H9 (cell line): ENCODE measurements around the gene PRKCD. TPM values are rescaled to one million over a fixed set of nuclear protein-coding genes. Genes with fewer than 3 reads are reported as not detected.

Source experiments
- DNase-seq: peaks from one replicate; pipeline ENCODE4 v3.0.0-alpha.2; 2017
- H2AFZ ChIP-seq: one replicate; pipeline ENCODE4 v1.6.1; 2013; ENCODE audit warnings: mild to moderate bottlenecking, low read length, control low read depth, moderate library complexity
- H2AK5ac ChIP-seq: 2 replicates; pipeline ENCODE4 v1.6.1; 2013; ENCODE audit warnings: low read length, control low read depth, mixed read lengths; ENCODE audit not compliant: insufficient read length
- H2BK120ac ChIP-seq: one replicate; pipeline ENCODE4 v1.6.1; 2013; ENCODE audit warnings: low read depth, mild to moderate bottlenecking, low read length, control low read depth, inconsistent platforms; ENCODE audit not compliant: poor library complexity, severe bottlenecking
- H2BK12ac ChIP-seq: 2 replicates; pipeline ENCODE4 v1.6.1; 2013; ENCODE audit warnings: low read length, control low read depth, mixed read lengths, low read depth; ENCODE audit not compliant: insufficient read length
- H2BK15ac ChIP-seq: 2 replicates; pipeline ENCODE4 v1.6.1; 2013; ENCODE audit warnings: low read depth, low read length, control low read depth
- H2BK20ac ChIP-seq: one replicate; pipeline ENCODE4 v1.6.1; 2013; ENCODE audit warnings: low read depth, mild to moderate bottlenecking, low read length, control low read depth, inconsistent platforms; ENCODE audit not compliant: poor library complexity, severe bottlenecking
- H2BK5ac ChIP-seq: 2 replicates; pipeline ENCODE4 v1.6.1; 2013; ENCODE audit warnings: low read length, control low read depth, mixed read lengths; ENCODE audit not compliant: insufficient read length
- H3K14ac ChIP-seq: 2 replicates; pipeline ENCODE4 v1.6.1; 2013; ENCODE audit warnings: low read length, control low read depth; ENCODE audit not compliant: insufficient read depth
- H3K18ac ChIP-seq: 2 replicates; pipeline ENCODE4 v1.6.1; 2013; ENCODE audit warnings: low read depth, mild to moderate bottlenecking, mixed read lengths, low read length, control low read depth; ENCODE audit not compliant: insufficient read length
- H3K23ac ChIP-seq: 2 replicates; pipeline ENCODE4 v1.6.1; 2013; ENCODE audit warnings: low read length, control low read depth, mixed read lengths, low read depth; ENCODE audit not compliant: insufficient read length
- H3K23me2 ChIP-seq: 2 replicates; pipeline ENCODE4 v1.6.1; 2013; ENCODE audit warnings: low read depth, mild to moderate bottlenecking, mixed read lengths, low read length, control low read depth; ENCODE audit not compliant: insufficient read length, poor library complexity, severe bottlenecking
- H3K27ac ChIP-seq: 2 replicates; pipeline ENCODE4 v1.5.1; 2013; ENCODE audit warnings: low read length, control low read depth, mixed read lengths, low read depth; ENCODE audit not compliant: insufficient read length
- H3K27me3 ChIP-seq: 2 replicates; pipeline ENCODE4 v1.6.1; 2013; ENCODE audit warnings: low read length, control low read depth, inconsistent platforms; ENCODE audit not compliant: insufficient read depth
- H3K4ac ChIP-seq: 2 replicates; pipeline ENCODE4 v1.6.1; 2013; ENCODE audit warnings: low read depth, mild to moderate bottlenecking, control low read depth, inconsistent platforms, low read length, moderate library complexity
- H3K4me1 ChIP-seq: 2 replicates; pipeline ENCODE4 v1.6.1; 2013; ENCODE audit warnings: low read length, control low read depth, inconsistent platforms; ENCODE audit not compliant: insufficient read depth
- H3K4me2 ChIP-seq: 2 replicates; pipeline ENCODE4 v1.6.1; 2013; ENCODE audit warnings: low read length, control low read depth, mixed read lengths; ENCODE audit not compliant: insufficient read length, insufficient read depth
- H3K56ac ChIP-seq: 2 replicates; pipeline ENCODE4 v1.6.1; 2013; ENCODE audit warnings: low read depth, mild to moderate bottlenecking, mixed read lengths, low read length, control low read depth; ENCODE audit not compliant: insufficient read length
- H3K79me1 ChIP-seq: 2 replicates; pipeline ENCODE4 v1.6.1; 2013; ENCODE audit warnings: low read depth, mild to moderate bottlenecking, moderate library complexity, low read length, control low read depth, inconsistent platforms; ENCODE audit not compliant: insufficient read depth, poor library complexity, severe bottlenecking
- H3K79me2 ChIP-seq: 2 replicates; pipeline ENCODE4 v1.6.1; 2013; ENCODE audit warnings: low read length, control low read depth, inconsistent platforms; ENCODE audit not compliant: insufficient read depth
- H3K9ac ChIP-seq: 2 replicates; pipeline ENCODE4 v1.6.1; 2013; ENCODE audit warnings: low read length, control low read depth, mixed read lengths; ENCODE audit not compliant: insufficient read length; ENCODE audit errors: extremely low read depth
- H3K9me3 ChIP-seq: one replicate; pipeline ENCODE4 v1.6.1; 2013; ENCODE audit warnings: low read depth, low read length, inconsistent platforms; ENCODE audit not compliant: control insufficient read depth
- H3T11ph ChIP-seq: one replicate; pipeline ENCODE4 v1.6.1; 2013; ENCODE audit warnings: mild to moderate bottlenecking, low read length, control low read depth, inconsistent platforms
- H4K20me1 ChIP-seq: one replicate; pipeline ENCODE4 v1.6.1; 2013; ENCODE audit not compliant: control insufficient read depth, insufficient read length, insufficient read depth
- H4K5ac ChIP-seq: 2 replicates; pipeline ENCODE4 v1.6.1; 2013; ENCODE audit warnings: low read depth, mild to moderate bottlenecking, mixed read lengths, low read length, control low read depth; ENCODE audit not compliant: insufficient read length
- H4K8ac ChIP-seq: replicated peaks from 2 replicates; pipeline ENCODE4 v1.6.1; 2013; ENCODE audit warnings: low read length, control low read depth, mixed read lengths, low read depth; ENCODE audit not compliant: insufficient read length
- H4K91ac ChIP-seq: 2 replicates; pipeline ENCODE4 v1.6.1; 2013; ENCODE audit warnings: low read depth, mild to moderate bottlenecking, moderate library complexity, mixed read lengths, low read length, control low read depth; ENCODE audit not compliant: insufficient read length
- H3K27ac Mint-ChIP-seq, 3 experiments: 2 replicates in 2 of 3; 3 replicates in 1 of 3; pipeline ENCODE4 v1.8.0; 2020 to 2021; ENCODE audit warnings: mixed read lengths in 3 of 3, mild to moderate bottlenecking in 1 of 3, moderate library complexity in 1 of 3
- H3K27me3 Mint-ChIP-seq: 2 replicates; pipeline ENCODE4 v1.8.0; 2021; ENCODE audit warnings: low read depth, mild to moderate bottlenecking, moderate library complexity, mixed read lengths
- H3K36me3 Mint-ChIP-seq, 3 experiments: 2 replicates in 2 of 3; 3 replicates in 1 of 3; pipeline ENCODE4 v1.8.0; 2020 to 2021; ENCODE audit warnings: low read depth in 3 of 3, mixed read lengths in 3 of 3; ENCODE audit not compliant: insufficient read depth in 1 of 3
- H3K4me1 Mint-ChIP-seq, 2 experiments: 2 replicates each; pipeline ENCODE4 v1.8.0; 2020; ENCODE audit warnings: mixed read lengths in 2 of 2
- H3K4me3 Mint-ChIP-seq, 2 experiments: 2 replicates in 1 of 2; 3 replicates in 1 of 2; pipeline ENCODE4 v1.8.0; 2020 to 2021; ENCODE audit warnings: mild to moderate bottlenecking in 2 of 2, mixed read lengths in 2 of 2, moderate library complexity in 1 of 2
- H3K9me3 Mint-ChIP-seq, 2 experiments: 2 replicates in 1 of 2; 3 replicates in 1 of 2; pipeline ENCODE4 v1.8.0; 2020; ENCODE audit warnings: mild to moderate bottlenecking in 2 of 2, mixed read lengths in 2 of 2, moderate library complexity in 1 of 2
- WGBS: extraction: QIAGEN DNeasy Blood & Tissue Kit; methylation state at CpG from one replicate; pipeline ENCODE4 v1.1.7; 2013; ENCODE audit warnings: missing lambda C conversion rate, low lambda C conversion rate, mixed read lengths; ENCODE audit not compliant: insufficient read length; ENCODE audit errors: extremely low coverage; 5-methylcytosine and 5-hydroxymethylcytosine counted together
- total RNA-seq: library from RNA; stranded (reverse); gene quantifications from 2 replicates; pipeline ENCODE4 v1.2.1, GENCODE V29; 2021
- TF ChIP-seq, protein P1 (sequence below): fragments of 200-600 bp; sonication (generic); conservative IDR thresholded peaks from 3 replicates; pipeline ENCODE4 v1.8.0; 2021; ENCODE audit warnings: antibody characterized with exemption, mild to moderate bottlenecking

The PRKCD gene
- total RNA-seq, 1 experiment from 2014 or later = 23.7 TPM

DNA sequence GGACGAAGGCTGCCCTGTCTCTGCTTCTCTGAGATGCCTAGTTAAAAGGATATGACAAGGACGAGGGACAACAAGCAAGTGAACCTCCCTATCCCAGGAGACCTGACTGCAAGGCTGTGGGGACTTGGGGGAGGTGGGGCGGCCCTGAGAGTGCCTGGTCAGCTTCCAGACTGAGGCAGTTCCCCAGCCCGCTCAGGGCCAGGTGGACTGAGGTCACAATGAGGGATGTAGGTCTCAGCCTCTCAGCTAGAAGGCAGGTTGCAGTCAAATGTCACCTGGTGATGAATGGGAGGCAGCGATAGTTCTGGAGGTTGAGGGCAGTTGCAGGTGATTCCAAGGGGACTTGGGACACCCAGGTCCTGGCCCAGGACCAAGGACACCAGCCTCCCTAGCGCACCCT lies 64.2 kb downstream of the PRKCD start:
- no peak overlapping the region for H2AK5ac ChIP-seq
- no peaks in the 10 kb centered on the region for H3K9me3 Mint-ChIP-seq
- H3K18ac ChIP-seq = no peak overlapping the region
- H3K4me3 Mint-ChIP-seq = no peak overlapping the region
- no peak overlapping the region for H4K5ac ChIP-seq
- no peak overlapping the region for H3K4ac ChIP-seq
- H3K4me1 ChIP-seq = no peaks in the 10 kb centered on the region; the same call in 1 of the 2 replicates
- H3K27ac ChIP-seq = no peak overlapping the region
- TF ChIP-seq, protein P1, sequence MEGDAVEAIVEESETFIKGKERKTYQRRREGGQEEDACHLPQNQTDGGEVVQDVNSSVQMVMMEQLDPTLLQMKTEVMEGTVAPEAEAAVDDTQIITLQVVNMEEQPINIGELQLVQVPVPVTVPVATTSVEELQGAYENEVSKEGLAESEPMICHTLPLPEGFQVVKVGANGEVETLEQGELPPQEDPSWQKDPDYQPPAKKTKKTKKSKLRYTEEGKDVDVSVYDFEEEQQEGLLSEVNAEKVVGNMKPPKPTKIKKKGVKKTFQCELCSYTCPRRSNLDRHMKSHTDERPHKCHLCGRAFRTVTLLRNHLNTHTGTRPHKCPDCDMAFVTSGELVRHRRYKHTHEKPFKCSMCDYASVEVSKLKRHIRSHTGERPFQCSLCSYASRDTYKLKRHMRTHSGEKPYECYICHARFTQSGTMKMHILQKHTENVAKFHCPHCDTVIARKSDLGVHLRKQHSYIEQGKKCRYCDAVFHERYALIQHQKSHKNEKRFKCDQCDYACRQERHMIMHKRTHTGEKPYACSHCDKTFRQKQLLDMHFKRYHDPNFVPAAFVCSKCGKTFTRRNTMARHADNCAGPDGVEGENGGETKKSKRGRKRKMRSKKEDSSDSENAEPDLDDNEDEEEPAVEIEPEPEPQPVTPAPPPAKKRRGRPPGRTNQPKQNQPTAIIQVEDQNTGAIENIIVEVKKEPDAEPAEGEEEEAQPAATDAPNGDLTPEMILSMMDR = no peak
- H3K23ac ChIP-seq = no peak overlapping the region
- no peak overlapping the region for H4K8ac ChIP-seq
- H3K27ac Mint-ChIP-seq = peak overlapping the region in 1 of 3 experiments; percentile 76; a peak in 1 of 7 replicates
- H4K20me1 ChIP-seq = no peaks in the 10 kb centered on the region
- H2BK120ac ChIP-seq = no peak overlapping the region
- H2BK5ac ChIP-seq = no peak overlapping the region
- H3K27me3 Mint-ChIP-seq = no peaks in the 10 kb centered on the region; the same call in none of the 2 replicates
- H2BK20ac ChIP-seq = no peak overlapping the region
- H3K56ac ChIP-seq = no peak overlapping the region
- H2BK15ac ChIP-seq = no peak overlapping the region
- no CpG with 5 or more reads among the region's 6 CpGs for WGBS
- no peak overlapping the region for H3K4me2 ChIP-seq
- H3K36me3 Mint-ChIP-seq = peaks cover 54 to 77% (median 64%) of the 10 kb centered on the region in 3 experiments; a peak in 6 of 7 replicates
- H4K91ac ChIP-seq = no peak overlapping the region
- no peaks in the 10 kb centered on the region for H3K9me3 ChIP-seq
- no peak overlapping the region for H3T11ph ChIP-seq
- no peaks in the 10 kb centered on the region for H3K79me2 ChIP-seq
- no peaks in the 10 kb centered on the region; a peak in 1 of 4 replicates for H3K4me1 Mint-ChIP-seq
- no peaks in the 10 kb centered on the region for H3K23me2 ChIP-seq
- H3K27me3 ChIP-seq = no peaks in the 10 kb centered on the region
- DNase-seq = no peak
- no peak overlapping the region for H3K9ac ChIP-seq
- no peak overlapping the region for H2BK12ac ChIP-seq
- H2AFZ ChIP-seq = no peak overlapping the region
- no peak overlapping the region; the same call in 1 of the 2 replicates for H3K14ac ChIP-seq
- H3K79me1 ChIP-seq = no peaks in the 10 kb centered on the region
